HG03432 (cell line): ENCODE data around the gene SYNM.

Source experiments
- ATAC-seq: cut with Tn5 transposase; IDR thresholded peaks from one replicate; pipeline ENCODE4 v1.9.1; 2021; ENCODE audit warnings: mild to moderate bottlenecking, moderate library complexity; ENCODE audit not compliant: unreplicated experiment

Gene SYNM

GRCh38 chr15:99121691-99122410 is 17.0 kb downstream of the SYNM start:
- ATAC-seq: no peak

GRCh38 chr15:99122831-99123712 is 18.2 kb downstream of the SYNM start:
- no peak for ATAC-seq

GRCh38 chr15:99123713-99124451 is 19.0 kb downstream of the SYNM start:
- ATAC-seq: peak; percentile 42

DNA sequence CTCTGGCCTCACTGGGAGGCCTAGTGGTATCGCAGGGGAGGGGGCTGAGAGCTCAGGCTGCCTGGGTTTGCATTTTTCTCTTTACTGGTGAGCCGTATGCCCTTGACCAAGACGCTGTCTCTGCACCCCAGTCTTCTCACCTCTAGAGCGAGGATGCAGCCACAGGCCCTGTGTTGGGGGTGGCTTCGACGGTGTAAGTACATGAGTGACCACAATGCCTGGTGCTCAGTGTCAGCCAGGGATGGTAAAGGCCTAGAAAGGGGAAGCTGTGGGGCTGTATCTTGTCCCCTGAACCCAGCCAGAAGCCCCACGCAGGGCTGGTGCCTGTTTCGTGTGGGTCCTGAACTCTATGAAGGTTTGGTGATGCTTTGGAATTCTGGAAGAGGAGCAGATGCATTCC is 19.8 kb downstream of the SYNM start:
- no peak for ATAC-seq

- no peak for ATAC-seq
Observed at GRCh38 chr15:99125061-99125891, 20.4 kb downstream of the SYNM start.

- no peak for ATAC-seq
Observed at GRCh38 chr15:99126131-99126588, 21.3 kb downstream of the SYNM start.

DNA sequence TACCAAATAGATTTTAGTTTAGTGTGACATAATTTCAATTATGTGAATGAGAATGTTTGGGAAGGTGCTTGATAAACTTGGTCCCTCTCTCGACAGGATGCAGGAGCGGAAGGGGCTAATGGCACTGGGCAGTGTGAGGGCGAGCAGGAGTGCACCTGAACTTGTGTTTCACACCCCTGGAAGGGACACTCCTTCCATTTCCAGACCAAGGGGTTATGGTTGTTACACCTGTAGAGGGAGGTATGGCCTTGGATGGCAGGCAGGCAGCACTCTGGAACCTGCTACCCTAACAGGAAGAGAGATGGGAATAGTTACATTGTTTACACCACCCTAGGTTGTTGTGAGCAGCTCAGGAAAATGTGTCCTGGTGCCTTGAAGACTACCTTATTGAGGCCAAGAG is 22.1 kb downstream of the SYNM start:
- no peak for ATAC-seq

DNA sequence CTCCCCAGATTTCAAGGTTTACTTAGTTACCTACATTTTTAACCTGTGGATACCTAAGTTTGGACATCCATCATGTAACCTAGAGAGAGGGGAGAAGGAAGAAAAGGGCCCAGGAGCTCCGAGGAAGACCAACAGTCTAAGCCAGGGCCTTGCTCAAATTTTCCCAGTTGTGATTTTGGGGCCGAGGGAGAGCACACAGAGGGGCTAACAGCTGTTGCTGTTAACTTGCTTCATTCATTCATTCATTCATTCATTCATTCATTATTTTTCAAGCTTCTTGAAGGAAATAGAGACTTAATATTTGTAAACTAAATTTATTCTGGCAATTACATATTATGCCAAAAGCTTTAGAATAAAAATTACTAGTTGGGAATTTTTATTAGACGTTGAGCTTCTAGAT is 22.9 kb downstream of the SYNM start:
- ATAC-seq: no peak

DNA sequence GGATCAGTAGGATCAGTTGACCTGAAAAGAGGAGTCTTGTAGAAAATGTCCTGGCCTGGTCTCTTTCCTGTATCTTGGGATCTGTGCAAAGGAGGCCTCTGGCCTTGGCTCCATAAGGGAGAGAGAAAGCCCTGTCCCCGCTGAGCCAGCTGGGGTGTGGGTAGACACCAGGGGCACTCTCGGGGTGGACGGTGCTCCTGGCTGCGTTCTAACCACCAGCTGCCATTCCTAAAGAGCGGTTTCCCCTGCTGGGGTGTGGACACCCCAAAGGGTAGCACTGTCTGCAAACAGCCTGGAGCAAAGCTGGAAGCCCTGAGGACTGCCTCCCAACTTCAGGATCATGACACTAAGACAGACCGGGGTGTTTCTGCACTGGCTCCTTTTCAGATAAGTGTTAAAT is 23.5 kb downstream of the SYNM start:
- no peak for ATAC-seq

DNA sequence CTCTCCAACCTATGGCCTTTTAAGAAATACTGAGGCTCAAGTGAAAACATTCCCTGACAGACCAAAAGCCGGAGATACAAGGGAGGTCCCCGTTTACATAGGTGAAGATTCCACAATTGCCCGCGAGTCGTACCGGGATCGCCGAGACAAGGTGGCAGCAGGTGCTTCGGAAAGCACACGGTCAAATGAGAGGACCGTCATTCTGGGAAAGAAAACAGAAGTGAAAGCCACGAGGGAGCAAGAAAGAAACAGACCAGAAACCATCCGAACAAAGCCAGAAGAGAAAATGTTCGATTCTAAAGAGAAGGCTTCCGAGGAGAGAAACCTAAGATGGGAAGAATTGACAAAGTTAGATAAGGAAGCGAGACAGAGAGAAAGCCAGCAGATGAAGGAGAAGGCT is 24.8 kb downstream of the SYNM start:
- ATAC-seq: no peak

- ATAC-seq: no peak
Observed at GRCh38 chr15:99130314-99130713, 25.4 kb downstream of the SYNM start.

DNA sequence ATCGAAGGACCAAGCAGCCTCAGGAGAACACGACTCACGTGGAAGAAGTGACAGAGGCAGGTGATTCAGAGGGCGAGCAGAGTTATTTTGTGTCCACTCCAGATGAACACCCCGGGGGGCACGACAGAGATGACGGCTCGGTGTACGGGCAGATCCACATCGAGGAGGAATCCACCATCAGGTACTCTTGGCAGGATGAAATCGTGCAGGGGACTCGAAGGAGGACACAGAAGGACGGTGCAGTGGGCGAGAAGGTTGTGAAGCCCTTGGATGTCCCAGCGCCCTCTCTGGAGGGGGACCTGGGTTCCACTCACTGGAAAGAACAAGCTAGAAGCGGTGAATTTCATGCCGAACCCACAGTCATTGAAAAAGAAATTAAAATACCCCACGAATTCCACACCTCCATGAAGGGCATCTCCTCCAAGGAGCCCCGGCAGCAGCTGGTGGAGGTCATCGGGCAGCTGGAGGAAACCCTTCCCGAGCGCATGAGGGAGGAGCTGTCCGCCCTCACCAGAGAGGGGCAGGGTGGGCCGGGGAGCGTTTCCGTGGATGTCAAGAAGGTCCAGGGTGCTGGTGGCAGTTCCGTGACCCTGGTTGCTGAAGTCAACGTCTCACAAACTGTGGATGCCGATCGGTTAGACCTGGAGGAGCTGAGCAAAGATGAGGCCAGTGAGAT is 26.0 kb downstream of the SYNM start:
- no peak for ATAC-seq

DNA sequence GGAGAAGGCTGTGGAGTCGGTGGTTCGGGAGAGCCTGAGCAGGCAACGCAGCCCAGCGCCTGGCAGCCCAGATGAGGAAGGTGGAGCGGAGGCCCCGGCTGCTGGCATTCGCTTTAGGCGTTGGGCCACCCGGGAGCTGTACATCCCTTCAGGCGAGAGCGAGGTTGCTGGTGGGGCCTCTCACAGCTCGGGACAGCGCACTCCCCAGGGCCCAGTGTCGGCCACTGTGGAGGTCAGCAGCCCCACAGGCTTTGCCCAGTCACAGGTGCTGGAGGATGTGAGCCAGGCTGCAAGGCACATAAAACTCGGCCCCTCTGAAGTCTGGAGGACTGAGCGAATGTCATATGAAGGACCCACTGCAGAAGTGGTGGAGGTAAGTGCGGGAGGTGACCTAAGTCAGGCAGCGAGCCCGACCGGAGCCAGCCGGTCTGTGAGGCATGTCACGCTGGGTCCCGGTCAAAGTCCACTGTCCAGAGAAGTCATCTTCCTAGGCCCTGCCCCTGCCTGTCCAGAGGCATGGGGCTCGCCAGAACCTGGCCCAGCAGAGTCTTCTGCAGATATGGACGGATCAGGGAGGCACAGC is 26.7 kb downstream of the SYNM start:
- no peak for ATAC-seq

GRCh38 chr15:99132122-99132521 is 27.2 kb downstream of the SYNM start:
- no peak for ATAC-seq

DNA sequence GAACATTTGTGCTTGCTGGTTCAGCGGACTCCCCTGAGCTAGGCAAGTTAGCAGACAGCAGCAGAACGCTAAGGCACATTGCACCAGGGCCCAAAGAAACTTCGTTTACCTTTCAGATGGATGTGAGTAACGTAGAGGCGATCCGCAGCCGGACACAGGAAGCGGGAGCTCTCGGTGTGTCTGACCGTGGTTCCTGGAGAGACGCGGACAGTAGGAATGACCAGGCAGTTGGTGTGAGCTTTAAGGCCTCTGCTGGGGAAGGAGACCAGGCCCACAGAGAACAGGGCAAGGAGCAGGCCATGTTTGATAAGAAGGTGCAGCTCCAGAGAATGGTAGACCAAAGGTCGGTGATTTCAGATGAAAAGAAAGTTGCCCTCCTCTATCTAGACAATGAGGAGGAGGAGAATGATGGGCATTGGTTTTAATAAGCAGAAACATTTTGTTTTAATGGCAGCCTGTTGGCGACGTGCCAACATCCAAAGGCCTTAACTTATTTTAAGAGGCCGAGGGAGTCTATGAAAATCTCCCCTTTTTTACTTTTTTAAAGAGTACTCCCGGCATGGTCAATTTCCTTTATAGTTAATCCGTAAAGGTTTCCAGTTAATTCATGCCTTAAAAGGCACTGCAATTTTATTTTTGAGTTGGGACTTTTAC is 27.9 kb downstream of the SYNM start:
- no peak for ATAC-seq

- ATAC-seq: no peak
Observed at GRCh38 chr15:99134317-99134821, 29.5 kb downstream of the SYNM start.

GRCh38 chr15:99135194-99135593 is 30.3 kb downstream of the SYNM start:
- peak; percentile 85 for ATAC-seq

- ATAC-seq: no peak
Observed at GRCh38 chr15:99137111-99137546, 32.2 kb downstream of the SYNM start.

DNA sequence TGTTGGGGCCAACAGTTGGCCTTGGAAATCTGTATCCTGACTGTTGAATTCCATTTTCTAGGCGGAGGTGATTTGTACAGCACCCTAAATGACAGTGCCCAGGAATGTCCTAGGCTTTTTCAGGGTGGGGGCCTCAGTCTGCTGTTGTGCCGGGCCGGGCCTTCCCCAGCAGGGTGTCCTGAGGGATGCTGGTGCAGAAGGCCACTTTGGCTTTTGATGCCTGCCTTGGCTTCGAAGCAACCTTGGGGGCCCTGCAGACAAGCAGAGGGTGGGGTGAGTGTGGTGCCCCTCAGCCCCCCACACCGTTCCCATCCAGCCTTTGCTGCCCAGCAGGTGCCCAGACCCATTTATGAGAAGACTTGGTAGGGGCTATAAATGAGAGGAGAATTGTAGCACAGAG is 33.0 kb downstream of the SYNM start:
- ATAC-seq: no peak
